ENCODE data around the gene ACTC1.
"Not testable (repeated sequence)": the region's sequence is repeated elsewhere in the genome, so short reads cannot be mapped to it uniquely, and the experiment has no call there.

Gene ACTC1

GRCh38 chr15:34795267-34796081, at the start of gene ACTC1:
Gene ACTC1 (minus strand): TSS chr15:34795549. CDS start chr15:34794808, 741 bp downstream.
- no peak for DNase-seq

- DNase-seq, result no peak
These were observed 45.9 kb upstream of the ACTC1 start for GRCh38 chr15:34841262-34841725.

- DNase-seq, result no peak
These were observed 42.9 kb upstream of the ACTC1 start for GRCh38 chr15:34838282-34838681.

GRCh38 chr15:34837246-34838016, 42.1 kb upstream of the ACTC1 start:
- DNase-seq, result no peak

GRCh38 chr15:34828145-34828911, 33.0 kb upstream of the ACTC1 start:
- no peak for DNase-seq

- DNase-seq, result no peak
These were observed 26.5 kb upstream of the ACTC1 start for GRCh38 chr15:34821831-34822230.

GRCh38 chr15:34820110-34820509, 24.8 kb upstream of the ACTC1 start:
- DNase-seq, result no peak

- DNase-seq, result no peak
These were observed 23.2 kb upstream of the ACTC1 start for GRCh38 chr15:34818526-34818925.

GRCh38 chr15:34815836-34816235, 20.5 kb upstream of the ACTC1 start:
- no peak for DNase-seq

GRCh38 chr15:34813446-34814190, 18.3 kb upstream of the ACTC1 start:
- DNase-seq, result no peak

- DNase-seq, result not testable (repeated sequence)
These were observed 17.6 kb upstream of the ACTC1 start for GRCh38 chr15:34812868-34813365.

- DNase-seq, result no peak
These were observed 17.0 kb upstream of the ACTC1 start for GRCh38 chr15:34812369-34812768.

GRCh38 chr15:34810443-34811129, 15.2 kb upstream of the ACTC1 start:
- no peak for DNase-seq

GRCh38 chr15:34809186-34809585, 13.8 kb upstream of the ACTC1 start:
- no peak for DNase-seq

GRCh38 chr15:34808016-34808415, 12.7 kb upstream of the ACTC1 start:
- DNase-seq, result no peak

- DNase-seq, result not testable (repeated sequence)
These were observed 11.9 kb upstream of the ACTC1 start for GRCh38 chr15:34807241-34807640.

- no peak for DNase-seq
These were observed 9.4 kb upstream of the ACTC1 start for GRCh38 chr15:34804776-34805175.

- peak; percentile 46 for DNase-seq
These were observed 8.8 kb upstream of the ACTC1 start for GRCh38 chr15:34804113-34804512.

- DNase-seq, result no peak
These were observed 7.7 kb upstream of the ACTC1 start for GRCh38 chr15:34802803-34803750.

GRCh38 chr15:34802371-34802770, 7.0 kb upstream of the ACTC1 start:
- DNase-seq, result no peak
